Lung (tissue), 12 donors: ENCODE measurements around the gene C11orf91. TPM values are rescaled to one million over a fixed set of nuclear protein-coding genes. Genes with fewer than 3 reads are reported as not detected.

Experiments used
- ATAC-seq: fragments of 200-7000 bp; cut with Tn5 transposase; one replicate; pipeline ENCODE4 v1.9.1; 2020; ENCODE audit warnings: moderate number of reproducible peaks; ENCODE audit not compliant: insufficient read depth, low FRiP score
- DNase-seq, 3 donors: peaks; one replicate each; pipeline ENCODE4 v3.0.0-alpha.2; 2013 to 2017
- H3K27ac ChIP-seq, 2 donors: one replicate each; pipeline ENCODE4 v1.5.1; 2013; ENCODE audit warnings: mild to moderate bottlenecking in 2 of 2, moderate library complexity in 2 of 2, control low read depth in 1 of 2, inconsistent platforms in 1 of 2, low read depth in 1 of 2, low read length in 1 of 2
- H3K27me3 ChIP-seq, 3 donors: one replicate each; pipeline ENCODE4 v1.5.1; 2013; ENCODE audit warnings: low read length in 2 of 3; ENCODE audit not compliant: control insufficient read depth in 3 of 3, insufficient read depth in 3 of 3
- H3K36me3 ChIP-seq, 4 donors: one replicate each; pipeline ENCODE4 v1.5.1; 2013; ENCODE audit warnings: low read length in 4 of 4, mild to moderate bottlenecking in 1 of 4, moderate library complexity in 1 of 4; ENCODE audit not compliant: control insufficient read depth in 4 of 4, insufficient read depth in 4 of 4
- H3K4me1 ChIP-seq, 5 donors: one replicate each; pipeline ENCODE4 v1.5.1; 2013; ENCODE audit warnings: low read length in 5 of 5, mild to moderate bottlenecking in 2 of 5, moderate library complexity in 1 of 5; ENCODE audit not compliant: control insufficient read depth in 5 of 5, insufficient read depth in 5 of 5
- H3K4me3 ChIP-seq: one replicate; pipeline ENCODE4 v1.5.1; 2013; ENCODE audit warnings: mild to moderate bottlenecking, control low read depth, moderate library complexity
- H3K9ac ChIP-seq, 2 donors: one replicate each; pipeline ENCODE4 v1.5.1; 2013; ENCODE audit warnings: low read length in 2 of 2, control low read depth in 1 of 2; ENCODE audit not compliant: insufficient read depth in 1 of 2
- H3K9me3 ChIP-seq, 4 donors: one replicate each; pipeline ENCODE4 v1.5.1; 2013; ENCODE audit warnings: low read length in 3 of 4, mild to moderate bottlenecking in 1 of 4, moderate library complexity in 1 of 4; ENCODE audit not compliant: control insufficient read depth in 4 of 4, insufficient read depth in 3 of 4
- WGBS, 2 donors: extraction: QIAGEN DNeasy Blood & Tissue Kit; methylation state at CpG; one replicate each; pipeline ENCODE4 v1.1.7; 2013; 5-methylcytosine and 5-hydroxymethylcytosine counted together
- polyA plus RNA-seq, 2 donors: library from polyadenylated mRNA; stranded (reverse); fragments of 200-250 nt; gene quantifications; one replicate each; pipeline ENCODE4 v1.2.1, GENCODE V29; 2013
- total RNA-seq, 2 donors: library from RNA; depleted of rRNA in 1 of 2; stranded (reverse); fragments of >200 nt in 1 of 2; gene quantifications; one replicate each; pipeline ENCODE4 v1.2.1, GENCODE V29; 2014 to 2021
- TF ChIP-seq, protein P1 (sequence below): IDR thresholded peaks from 2 replicates; pipeline ENCODE4 v1.5.1; 2012; ENCODE audit warnings: mild to moderate bottlenecking; ENCODE audit errors: control extremely low read depth, extremely low read depth
- donor health status: control.
- donor health status: control.
- donor health status: Bipolar disorder and iron deficiency.
- donor health status: healthy.
- donor health status: DM: yes; HTN: yes; CAD: no.

Gene C11orf91
- total and polyA plus RNA-seq, 4 donors, result 0.58 to 3.6 TPM; not detected in 2

GRCh38 chr11:33704240-33705002 is 3.8 kb upstream of the C11orf91 start:
- no peak for DNase-seq
- Histone ChIP-seq H3K9ac (no peak overlapping the region), H3K4me1 (peaks cover 11 to 58% (median 25%) of the 10 kb centered on the region in 5 donors), H3K27ac (peak overlapping the region; percentile 14 to 64), H3K4me3 (no peak overlapping the region), H3K36me3 (peaks cover 7 to 20% (median 14%) of the 10 kb centered on the region in 4 donors), H3K9me3 (no peaks in the 10 kb centered on the region), H3K27me3 (no peaks in the 10 kb centered on the region)
- 64 to 79% methylated on average over 7 of the region's 7 CpGs for WGBS, 2 donors
- TF ChIP-seq, protein P1, sequence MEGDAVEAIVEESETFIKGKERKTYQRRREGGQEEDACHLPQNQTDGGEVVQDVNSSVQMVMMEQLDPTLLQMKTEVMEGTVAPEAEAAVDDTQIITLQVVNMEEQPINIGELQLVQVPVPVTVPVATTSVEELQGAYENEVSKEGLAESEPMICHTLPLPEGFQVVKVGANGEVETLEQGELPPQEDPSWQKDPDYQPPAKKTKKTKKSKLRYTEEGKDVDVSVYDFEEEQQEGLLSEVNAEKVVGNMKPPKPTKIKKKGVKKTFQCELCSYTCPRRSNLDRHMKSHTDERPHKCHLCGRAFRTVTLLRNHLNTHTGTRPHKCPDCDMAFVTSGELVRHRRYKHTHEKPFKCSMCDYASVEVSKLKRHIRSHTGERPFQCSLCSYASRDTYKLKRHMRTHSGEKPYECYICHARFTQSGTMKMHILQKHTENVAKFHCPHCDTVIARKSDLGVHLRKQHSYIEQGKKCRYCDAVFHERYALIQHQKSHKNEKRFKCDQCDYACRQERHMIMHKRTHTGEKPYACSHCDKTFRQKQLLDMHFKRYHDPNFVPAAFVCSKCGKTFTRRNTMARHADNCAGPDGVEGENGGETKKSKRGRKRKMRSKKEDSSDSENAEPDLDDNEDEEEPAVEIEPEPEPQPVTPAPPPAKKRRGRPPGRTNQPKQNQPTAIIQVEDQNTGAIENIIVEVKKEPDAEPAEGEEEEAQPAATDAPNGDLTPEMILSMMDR, result no peak
- ATAC-seq, result no peak

- no peak overlapping the region for H3K4me3 ChIP-seq
- H3K27me3 ChIP-seq, result no peaks in the 10 kb centered on the region
- ATAC-seq (no peak), DNase-seq (no peak)
- H3K9ac ChIP-seq, result no peak overlapping the region
- peak overlapping the region; percentile 14 to 64 for H3K27ac ChIP-seq
- WGBS, 2 donors, result 40 to 60% methylated on average over 4 of the region's 4 CpGs
- H3K4me1 ChIP-seq, result peaks cover 11 to 54% (median 27%) of the 10 kb centered on the region in 5 donors
- TF ChIP-seq, protein P1, result no peak
- no peaks in the 10 kb centered on the region for H3K9me3 ChIP-seq
- peaks cover 7 to 13% (median 8%) of the 10 kb centered on the region in 4 donors for H3K36me3 ChIP-seq
These were observed 3.2 kb upstream of the C11orf91 start for GRCh38 chr11:33703788-33704187.

DNA sequence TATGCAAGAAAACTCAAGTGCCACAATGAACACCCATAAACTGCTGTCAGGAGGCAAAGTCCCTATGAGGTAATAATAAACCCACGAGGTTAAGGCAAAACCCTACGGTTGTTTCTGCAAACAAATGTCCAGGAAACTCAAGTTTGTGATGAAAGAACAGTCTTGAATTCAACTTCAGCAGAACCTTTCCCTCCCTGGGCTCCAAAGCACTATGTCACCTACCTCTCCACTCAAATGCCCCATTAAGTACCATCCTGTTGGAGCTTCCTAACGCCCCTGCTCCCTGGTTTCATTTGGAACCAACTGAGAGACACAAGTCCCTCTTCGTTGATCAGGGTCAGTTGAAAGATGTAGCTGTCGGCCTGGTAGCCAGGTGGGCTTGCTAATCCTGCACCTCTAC is 2.6 kb upstream of the C11orf91 start:
- H3K27ac ChIP-seq, result peak overlapping the region; percentile 74 to 90
- H3K4me1 ChIP-seq, result peaks cover 11 to 49% (median 28%) of the 10 kb centered on the region in 5 donors
- WGBS, 2 donors, result 49 to 62% methylated on average over 5 of the region's 5 CpGs
- no peak overlapping the region for H3K9ac ChIP-seq
- no peaks in the 10 kb centered on the region for H3K27me3 ChIP-seq
- H3K36me3 ChIP-seq, result peaks cover 7 to 12% (median 7%) of the 10 kb centered on the region in 4 donors
- no peaks in the 10 kb centered on the region for H3K9me3 ChIP-seq
- TF ChIP-seq, protein P1, result no peak
- H3K4me3 ChIP-seq, result no peak overlapping the region
- DNase-seq (no peak), ATAC-seq (no peak)
